Activated CD4-positive, alpha-beta T cell treated with anti-CD3 and anti-CD28 coated beads for 24 hours (primary cell): ENCODE data around the gene MREG.

Experiments used
- DNase-seq, 2 donors: peaks; one replicate each; pipeline ENCODE4 v3.0.0-alpha.2; 2020; ENCODE audit warnings: low read depth in 2 of 2

The MREG gene

DNA sequence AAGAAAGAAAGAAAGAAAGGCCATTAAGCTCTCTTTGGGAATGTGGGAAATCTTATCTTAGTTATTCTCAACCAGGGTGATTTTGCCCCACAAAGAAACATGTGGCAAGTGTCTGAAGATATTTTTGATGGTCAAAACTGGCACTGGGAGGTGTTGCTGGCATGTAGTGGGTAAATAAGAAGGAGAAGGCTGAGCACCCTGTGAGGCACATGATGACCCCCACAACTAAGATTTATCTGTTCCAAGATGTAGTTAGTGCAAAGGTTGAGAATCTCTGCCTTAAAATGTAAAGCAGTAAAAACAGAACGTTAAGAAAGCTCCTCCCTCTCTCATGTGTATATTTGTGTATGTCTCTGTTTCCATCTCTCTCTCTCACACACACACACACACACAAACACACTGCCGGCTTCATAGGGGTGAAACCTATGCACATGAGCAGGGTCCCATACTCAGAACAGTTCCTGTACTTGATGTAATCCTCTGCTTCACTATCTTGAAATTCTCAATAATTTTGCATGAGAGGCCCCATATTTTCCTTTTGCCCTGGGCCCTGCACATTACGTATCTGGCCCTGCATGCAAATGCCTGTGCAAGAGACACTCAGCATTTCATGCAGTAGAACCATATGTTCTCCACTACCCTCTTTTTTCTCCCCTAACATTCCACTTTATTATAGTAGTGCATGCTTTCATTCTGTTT, 94.3 kb downstream of the MREG start:
- no peak for DNase-seq

- no peak for DNase-seq
Measured at GRCh38 chr2:215917953-215918620, 95.3 kb downstream of the MREG start.

DNA sequence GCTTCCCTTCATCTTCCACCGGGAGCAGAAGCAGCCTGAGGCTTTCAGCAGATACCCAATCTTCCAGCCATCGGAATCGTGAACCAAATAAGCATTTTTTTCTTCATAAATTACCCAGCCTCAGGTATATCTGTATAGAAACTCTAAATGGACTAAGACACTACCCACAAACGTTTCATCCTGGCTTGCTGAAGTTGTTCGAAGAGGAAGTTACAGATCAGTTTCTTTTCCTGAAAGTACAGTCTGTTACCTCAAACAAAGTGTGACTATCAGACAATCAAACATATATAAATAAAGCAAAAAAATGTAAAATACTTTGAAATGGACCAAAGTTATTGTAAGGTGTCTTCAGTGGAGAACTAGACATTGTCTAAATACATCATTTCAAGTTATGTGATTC, 97.9 kb downstream of the MREG start:
- DNase-seq: no peak

DNA sequence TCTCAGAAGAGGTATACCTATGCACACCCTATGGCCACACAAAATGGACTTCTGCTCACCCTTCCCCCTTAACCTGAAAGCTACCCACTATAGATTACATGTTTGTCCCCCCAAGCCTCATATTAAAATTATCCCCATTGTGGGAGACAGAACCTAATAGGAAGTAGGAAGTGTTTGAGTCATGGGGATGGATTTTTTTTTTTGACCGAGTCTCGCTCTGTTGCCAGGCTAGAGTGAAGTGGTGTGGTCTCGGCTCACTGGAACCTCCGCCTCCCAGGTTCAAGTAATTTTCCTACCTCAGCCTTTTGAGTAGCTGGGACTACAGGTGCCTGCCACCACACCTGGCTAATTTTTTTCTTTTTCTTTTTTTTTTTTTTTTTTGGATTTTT, 98.6 kb downstream of the MREG start:
- DNase-seq: no peak

GRCh38 chr2:215914054-215914776, 99.1 kb downstream of the MREG start:
- no peak for DNase-seq

GRCh38 chr2:215912299-215912842, 101.0 kb downstream of the MREG start:
- DNase-seq: no peak

- no peak for DNase-seq
Measured at GRCh38 chr2:215911301-215912085, 101.9 kb downstream of the MREG start.

DNA sequence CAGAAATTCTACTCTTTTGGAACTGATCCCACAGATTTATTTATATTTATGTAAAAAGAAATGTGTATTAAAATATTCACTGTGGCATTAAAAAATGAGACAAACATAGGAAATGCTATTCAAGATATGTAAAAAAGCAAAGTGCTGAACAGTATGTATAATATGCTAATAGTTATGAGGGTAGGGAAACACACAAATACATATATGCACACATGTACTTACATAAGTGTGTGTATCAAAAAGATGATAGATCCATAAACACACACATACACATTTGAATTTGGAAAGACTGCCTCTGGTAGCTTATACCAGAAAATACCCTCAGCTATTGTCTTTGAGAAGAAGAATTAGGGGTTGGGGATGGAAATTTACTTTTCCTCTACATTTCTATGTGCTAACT, 103.2 kb downstream of the MREG start:
- DNase-seq: no peak

DNA sequence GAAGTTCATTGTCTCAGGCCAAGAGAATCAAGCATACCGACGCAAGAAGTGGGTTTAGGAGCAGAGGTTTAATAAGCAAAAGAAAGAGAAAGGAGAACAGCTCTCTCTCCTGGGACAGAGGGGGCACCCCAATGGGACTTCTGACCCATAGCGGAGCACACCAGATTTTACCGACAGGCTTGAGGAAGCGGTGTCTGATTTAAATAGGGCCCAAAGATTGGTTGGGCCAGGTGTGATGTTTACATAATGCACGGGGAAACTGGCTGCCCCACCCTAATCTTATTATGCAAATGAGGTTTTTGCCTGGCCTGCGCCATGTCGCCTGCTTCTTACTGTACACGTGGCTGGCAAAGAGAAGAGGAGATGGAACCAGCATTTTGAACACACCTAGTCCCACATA, 106.2 kb downstream of the MREG start:
- no peak for DNase-seq

GRCh38 chr2:215906458-215906857, 106.9 kb downstream of the MREG start:
- no peak for DNase-seq

DNA sequence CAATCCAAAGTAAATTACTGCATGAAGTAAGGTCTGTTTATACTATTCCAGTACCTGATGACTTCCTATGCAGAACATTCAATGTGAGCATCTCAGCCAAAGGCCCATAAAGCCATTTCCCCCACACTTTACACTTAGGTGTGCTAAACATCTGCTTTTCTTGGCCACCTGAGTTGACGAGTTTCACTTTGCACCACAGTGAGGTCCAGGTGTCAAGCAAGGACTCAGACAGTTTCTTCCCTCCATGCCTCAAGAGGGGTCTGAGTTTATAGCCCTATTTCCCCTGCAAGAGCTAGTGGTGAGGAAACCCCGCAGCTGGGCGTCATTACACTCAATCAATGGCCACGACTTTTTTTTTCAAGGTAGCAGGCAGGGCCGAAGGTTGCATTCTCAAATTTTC, 107.7 kb downstream of the MREG start:
- no peak for DNase-seq

- DNase-seq: no peak
Measured at GRCh38 chr2:215904101-215904500, 109.2 kb downstream of the MREG start.

GRCh38 chr2:215903203-215903602, 110.1 kb downstream of the MREG start:
- no peak for DNase-seq

DNA sequence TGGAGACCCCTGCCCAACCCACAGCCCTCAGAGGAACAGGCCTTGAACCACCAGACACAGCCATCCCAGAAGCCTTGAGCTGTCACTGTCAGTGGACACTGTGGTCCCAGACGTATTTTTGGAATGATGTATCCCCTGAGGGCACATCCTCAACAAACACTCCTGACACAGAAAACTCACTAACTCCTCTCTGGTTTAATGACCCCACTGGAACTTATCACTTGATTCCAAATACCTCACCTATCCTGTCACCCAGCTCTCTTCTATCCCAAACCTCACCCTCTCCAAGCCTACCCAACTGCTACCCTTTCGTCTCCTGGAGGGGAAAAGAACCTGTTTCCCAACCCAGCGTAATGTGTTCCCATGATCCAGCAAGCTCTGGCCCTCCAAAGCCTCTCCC, 111.6 kb downstream of the MREG start:
- no peak for DNase-seq

- DNase-seq: no peak
Measured at GRCh38 chr2:215900843-215901242, 112.5 kb downstream of the MREG start.

GRCh38 chr2:215900203-215900611, 113.1 kb downstream of the MREG start:
- DNase-seq: no peak

DNA sequence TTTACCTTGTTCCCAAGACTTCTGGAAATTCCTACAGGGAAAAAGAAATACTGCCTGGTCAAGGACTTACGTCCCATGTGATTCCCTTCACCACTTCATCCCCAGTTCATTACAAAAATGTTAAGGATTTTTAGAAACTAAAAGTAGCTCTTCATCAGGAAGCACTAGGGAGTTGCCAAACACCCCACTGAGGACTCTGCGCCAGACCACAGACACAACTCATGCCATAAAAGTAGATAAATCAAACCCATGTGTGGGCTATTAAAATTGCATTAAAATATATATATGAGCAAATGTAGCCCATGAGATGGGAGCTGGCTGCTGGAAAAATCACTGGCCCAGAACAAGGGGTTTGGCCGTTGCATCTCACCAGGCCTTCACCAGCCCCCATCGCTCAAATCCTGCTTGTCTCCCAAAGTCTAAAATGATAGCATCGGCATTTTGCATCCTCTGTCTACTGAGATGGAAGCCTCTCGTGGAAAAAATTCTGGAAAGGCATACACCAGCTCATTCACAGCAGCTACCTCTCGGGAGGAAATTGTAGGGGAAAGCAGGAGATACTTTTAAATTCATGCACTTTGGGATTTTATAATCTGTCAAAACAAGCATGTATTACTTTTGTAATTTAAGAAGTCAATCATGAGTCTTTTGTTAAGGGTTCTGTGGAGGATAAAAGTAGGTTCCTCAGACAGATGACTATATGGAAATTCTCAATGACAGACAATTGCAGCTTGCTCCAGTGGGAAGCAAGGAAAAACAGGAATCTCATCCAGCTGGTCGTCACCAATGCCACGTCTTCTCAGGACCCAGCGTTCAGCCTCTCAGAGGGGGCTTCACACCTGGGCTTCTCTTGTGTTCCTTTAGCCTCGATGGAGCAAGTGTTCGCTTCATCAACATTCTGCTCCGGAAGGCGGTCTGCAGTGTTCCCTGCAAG, 113.9 kb downstream of the MREG start:
- no peak for DNase-seq

DNA sequence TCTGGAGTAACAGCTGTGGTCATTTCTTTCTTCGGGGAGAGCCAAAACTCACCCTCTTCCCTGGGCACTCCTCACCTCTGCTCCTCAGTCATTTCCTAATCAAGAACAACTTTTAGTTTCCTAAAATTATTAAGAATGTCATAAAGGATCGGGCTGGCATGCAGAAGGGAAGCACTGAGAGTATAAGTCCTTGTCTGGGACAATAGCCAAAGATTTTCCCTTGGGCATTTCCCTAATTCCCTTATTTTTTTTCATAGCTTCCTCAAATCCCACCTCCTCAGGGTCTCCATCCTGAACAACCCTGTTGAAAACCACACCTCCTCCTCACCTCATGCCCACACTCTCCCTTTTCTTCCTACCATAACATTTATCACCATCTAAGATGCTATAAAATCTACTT, 115.0 kb downstream of the MREG start:
- DNase-seq: no peak

DNA sequence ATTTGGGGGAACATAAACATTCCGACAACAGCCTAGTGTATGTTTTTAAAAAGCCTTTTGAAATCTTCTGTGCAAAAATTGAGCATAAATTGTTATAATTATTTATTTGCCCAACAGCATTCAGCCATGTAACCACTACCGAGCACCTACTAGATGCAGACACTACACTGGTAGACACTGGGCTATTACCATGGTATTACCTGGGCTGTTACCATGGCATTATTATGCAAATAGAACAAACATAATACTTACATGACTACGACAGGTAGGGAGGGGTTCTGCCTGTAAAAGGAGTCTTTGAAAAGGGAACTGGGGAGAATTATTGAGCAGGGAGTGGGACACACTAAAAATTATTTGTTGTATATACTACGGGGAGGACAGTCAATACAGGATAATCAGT, 116.4 kb downstream of the MREG start:
- DNase-seq: no peak

GRCh38 chr2:215895330-215895729, 118.0 kb downstream of the MREG start:
- no peak for DNase-seq
